NAMALWA (cell line): ENCODE data around the gene PPP1R15B.

Experiments
- DNase-seq: peaks from one replicate; pipeline ENCODE4 v3.0.0-alpha.2; 2015; ENCODE audit warnings: low spot score

The PPP1R15B gene

DNA sequence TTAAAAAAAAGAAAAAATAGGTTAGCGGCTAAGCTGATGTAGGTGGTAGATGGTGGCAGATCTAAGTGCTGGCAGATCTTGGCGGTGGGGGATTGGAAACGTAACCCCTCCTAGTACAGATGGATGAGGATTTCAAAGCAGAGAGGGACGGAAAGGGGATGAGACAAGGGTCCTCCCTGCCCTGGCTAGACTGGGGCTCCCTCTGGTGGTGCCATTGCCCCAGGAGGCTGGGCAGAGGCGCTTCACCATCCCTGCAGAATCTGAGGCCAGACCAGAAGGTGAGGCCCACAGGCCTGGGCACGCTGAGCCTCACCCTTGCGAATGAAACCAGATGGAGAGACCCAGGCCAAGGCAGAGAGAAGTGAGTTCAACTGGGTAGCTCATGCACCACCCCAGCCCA is 44.9 kb downstream of the PPP1R15B start:
- DNase-seq: peak; percentile 37

GRCh38 chr1:204363335-204364114 is 48.1 kb downstream of the PPP1R15B start:
- peak; percentile 78 for DNase-seq

- DNase-seq: no peak
Observed at GRCh38 chr1:204362984-204363334, 48.7 kb downstream of the PPP1R15B start.

DNA sequence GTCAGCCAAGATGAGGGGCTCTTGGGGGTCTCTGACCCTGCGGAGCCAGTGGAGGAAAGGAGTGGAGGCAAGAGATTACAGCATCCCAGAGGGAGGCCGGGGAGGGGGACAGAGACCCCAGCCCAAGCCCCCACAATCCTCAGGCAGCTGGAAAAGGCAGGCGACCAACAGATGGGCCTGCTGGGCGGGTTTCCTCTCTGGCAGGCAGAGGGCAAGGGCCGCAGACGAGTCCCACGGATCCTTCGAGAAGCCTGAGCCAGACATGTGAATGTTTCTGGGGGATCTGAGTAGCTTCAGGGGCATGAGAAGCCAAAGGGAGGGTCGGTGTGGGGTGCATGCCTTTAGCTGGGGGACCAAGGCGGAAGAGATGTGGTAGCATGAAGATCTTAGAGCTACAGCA is 49.8 kb downstream of the PPP1R15B start:
- no peak for DNase-seq

- DNase-seq: no peak
Observed at GRCh38 chr1:204361341-204361771, 50.3 kb downstream of the PPP1R15B start.

DNA sequence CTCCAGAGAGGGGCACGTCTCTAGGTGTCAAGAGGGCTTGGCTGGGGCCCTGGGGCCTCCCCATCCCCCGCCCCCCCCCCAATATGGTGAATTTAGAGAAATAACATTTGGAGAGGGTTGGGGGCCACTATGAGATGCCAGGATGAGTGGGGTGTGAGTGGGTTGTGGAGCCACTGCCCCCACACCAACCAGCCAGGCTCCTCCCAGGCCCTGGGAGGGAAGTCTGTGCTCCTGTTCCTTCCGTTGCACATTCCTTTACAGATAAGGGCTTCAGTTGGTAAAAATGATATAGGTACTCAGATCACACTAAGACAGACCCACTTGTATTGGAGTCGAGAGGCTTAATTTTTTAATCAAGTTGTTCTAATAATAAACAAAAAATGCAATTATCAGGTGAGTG is 51.3 kb downstream of the PPP1R15B start:
- DNase-seq: no peak

DNA sequence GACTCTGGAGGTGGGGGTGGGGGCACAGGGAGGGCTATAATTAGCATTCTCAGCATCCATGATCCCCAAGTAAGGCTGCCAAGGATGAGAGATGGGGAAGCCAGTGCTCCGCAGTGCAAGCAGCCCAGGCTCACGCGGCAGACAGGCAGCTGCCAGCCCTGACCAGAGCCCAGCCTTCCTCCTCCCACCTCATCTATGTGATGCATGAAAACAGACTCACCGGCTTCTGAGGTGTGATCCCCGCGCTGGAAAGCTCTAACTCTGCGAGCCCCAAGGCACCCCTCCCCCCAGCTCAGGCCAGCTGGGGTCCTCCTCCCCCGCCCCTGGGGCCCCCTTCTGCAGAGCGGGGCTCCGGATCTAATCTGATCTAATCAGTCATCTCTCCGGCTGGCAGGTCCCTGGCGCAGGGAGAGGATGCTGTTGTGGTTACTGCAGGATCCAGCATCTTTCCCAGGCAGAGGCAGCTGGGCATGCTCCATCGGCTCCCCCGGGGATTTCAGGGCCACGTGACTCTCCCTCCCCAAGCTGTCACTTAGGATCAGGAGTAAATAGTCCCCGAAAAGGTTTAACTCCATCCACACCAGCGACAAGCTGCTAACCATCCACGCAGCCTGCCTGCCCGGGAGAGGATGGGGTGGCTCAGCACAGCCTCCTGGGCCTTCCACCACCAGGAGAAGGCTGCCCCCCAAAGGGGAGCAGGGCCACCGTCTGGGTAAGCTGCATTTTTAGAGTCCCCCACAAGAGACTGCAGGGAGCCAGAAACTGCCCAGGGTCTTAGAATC is 52.0 kb downstream of the PPP1R15B start, which contains the start of gene PLEKHA6:
Gene PLEKHA6 (minus strand): TSS at position 456 of the 782 bp plus-strand sequence. CDS start 86,202 bp downstream, outside the sequence.
- DNase-seq: peak; percentile 40

- DNase-seq: no peak
Observed at GRCh38 chr1:204359131-204359473, 52.5 kb downstream of the PPP1R15B start.

- DNase-seq: no peak
Observed at GRCh38 chr1:204358605-204359004, 53.0 kb downstream of the PPP1R15B start.

- no peak for DNase-seq
Observed at GRCh38 chr1:204357551-204358490, 53.8 kb downstream of the PPP1R15B start.

DNA sequence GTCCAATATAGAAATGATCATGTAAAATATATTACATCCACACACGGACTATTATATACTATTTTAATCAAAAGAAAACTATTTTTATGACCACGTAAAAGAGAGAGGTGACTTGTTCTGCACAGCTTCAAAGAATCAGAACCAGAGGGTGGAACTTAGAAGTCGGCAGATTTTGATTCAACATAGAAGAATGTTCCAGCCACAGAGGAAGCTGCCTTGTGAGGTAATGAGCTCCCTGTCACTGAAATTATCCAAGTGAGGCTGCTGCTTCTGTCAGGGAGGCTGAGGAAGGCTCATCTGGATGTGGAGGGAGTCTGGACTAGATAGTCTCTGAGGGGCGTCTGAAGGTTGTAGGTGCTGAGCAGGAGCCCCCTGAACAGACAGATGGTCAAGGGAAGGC is 54.6 kb downstream of the PPP1R15B start:
- no peak for DNase-seq

DNA sequence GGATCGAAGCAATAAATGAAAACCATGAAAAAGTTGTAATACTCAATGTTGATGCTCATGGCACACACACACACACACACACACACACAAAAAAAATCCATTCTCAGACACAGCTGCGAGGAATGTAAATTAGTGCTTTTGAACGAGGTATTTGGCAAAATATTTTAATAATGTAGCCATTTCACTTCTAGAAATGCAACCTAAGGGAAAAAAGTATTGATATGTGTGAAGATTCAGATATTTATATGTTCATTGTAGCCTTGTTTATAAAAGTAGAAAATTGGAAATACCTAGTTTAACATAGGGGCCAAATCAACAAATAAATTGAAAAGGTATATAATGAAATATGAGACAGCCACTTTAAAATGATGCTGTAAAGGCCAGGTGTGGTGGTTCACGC is 55.7 kb downstream of the PPP1R15B start:
- DNase-seq: no peak

DNA sequence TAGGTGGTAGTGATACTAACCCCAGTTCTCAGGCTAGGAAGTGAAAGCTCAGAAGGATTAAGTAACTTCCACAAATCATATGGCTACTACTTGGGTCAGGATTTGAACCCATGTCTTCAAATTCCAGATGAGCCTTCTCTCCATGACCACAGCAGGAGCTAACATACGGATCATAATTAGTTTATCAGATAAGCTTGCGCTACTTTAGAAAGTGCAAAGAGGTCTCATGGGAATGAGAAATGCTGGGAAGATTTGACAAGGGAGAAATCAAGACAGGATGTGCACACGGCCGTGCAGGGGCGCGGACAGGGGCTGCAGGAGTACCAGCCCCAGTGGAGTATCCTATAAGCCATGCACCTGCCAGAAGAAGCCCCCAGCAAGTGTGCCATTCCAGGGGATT is 57.0 kb downstream of the PPP1R15B start:
- no peak for DNase-seq
